ENCODE measurements around the gene FBXW9. TPM values are rescaled to one million over a fixed set of nuclear protein-coding genes. Genes with fewer than 3 reads are reported as not detected.

The FBXW9 gene
- total RNA-seq (17.2 and 32.7 TPM in 2 replicates), polyA plus RNA-seq (25.6 and 29.6 TPM in 2 replicates)

GRCh38 chr19:12696366-12697335 lies at the start of gene FBXW9:
TSS of gene FBXW9 (minus strand) at chr19:12696631. CDS start at chr19:12696581, 50 bp downstream.
- no peak for TF ChIP-seq CTCF (IDR thresholded peaks at IDR 0.05; ENCODE audit: low read depth, low read length)
- peak; percentile 93 to 97 for DNase-seq (ENCODE audit: low read depth in 1 of 2, low spot score in 1 of 2)
- no peaks in the 10 kb centered on the region for H3K27me3 ChIP-seq

GRCh38 chr19:12745166-12745897 lies 48.9 kb upstream of the FBXW9 start:
- no peak overlapping the region for H3K4me3 ChIP-seq
- no peak for TF ChIP-seq CTCF (IDR thresholded peaks at IDR 0.05; ENCODE audit: low read depth, low read length)
- no peaks in the 10 kb centered on the region for H3K9me3 ChIP-seq (ENCODE audit: low read depth)
- peak in 1 of 2 donors; percentile 36 for DNase-seq (ENCODE audit: low read depth in 1 of 2, low spot score in 1 of 2)
- H3K27ac ChIP-seq = no peak overlapping the region
- no peaks in the 10 kb centered on the region for H3K4me1 ChIP-seq (ENCODE audit: low read depth)
- H3K36me3 ChIP-seq = peaks cover 9% of the 10 kb centered on the region
- H3K27me3 ChIP-seq = peaks cover 10% of the 10 kb centered on the region

More at GRCh38 chr19:12696366-12697335, at the start of gene FBXW9:
- H3K36me3 ChIP-seq = peaks cover 9% of the 10 kb centered on the region
- no peaks in the 10 kb centered on the region for H3K4me1 ChIP-seq (ENCODE audit: low read depth)
- H3K27ac ChIP-seq = peak within 1 kb of the TSS; percentile 85
- H3K9me3 ChIP-seq (ENCODE audit: low read depth) = no peaks in the 10 kb centered on the region
- peak within 1 kb of the TSS; percentile 72 for H3K4me3 ChIP-seq

GRCh38 chr19:12737835-12738351 lies 41.5 kb upstream of the FBXW9 start:
- Histone ChIP-seq H3K4me3 (peak overlapping the region; percentile 76), H3K36me3 (peaks cover 6% of the 10 kb centered on the region), H3K27ac (peak overlapping the region; percentile 95), H3K27me3 (no peaks in the 10 kb centered on the region), H3K9me3 (ENCODE audit: low read depth) (no peaks in the 10 kb centered on the region), H3K4me1 (ENCODE audit: low read depth) (peaks cover 5% of the 10 kb centered on the region)
- no peak for DNase-seq (ENCODE audit: low read depth in 1 of 2, low spot score in 1 of 2)
- TF ChIP-seq CTCF (IDR thresholded peaks at IDR 0.05; ENCODE audit: low read depth, low read length) = no peak

GRCh38 chr19:12736995-12737834 lies 40.8 kb upstream of the FBXW9 start, which contains the start of gene GET3:
TSS of gene GET3 (plus strand) at chr19:12737497. CDS start at chr19:12737506, 9 bp downstream.
- Histone ChIP-seq H3K36me3 (peaks cover 6% of the 10 kb centered on the region), H3K4me3 (peak within 1 kb of the TSS; percentile 76), H3K9me3 (ENCODE audit: low read depth) (no peaks in the 10 kb centered on the region), H3K27me3 (no peaks in the 10 kb centered on the region), H3K27ac (peak within 1 kb of the TSS; percentile 95), H3K4me1 (ENCODE audit: low read depth) (peaks cover 6% of the 10 kb centered on the region)
- DNase-seq (ENCODE audit: low read depth in 1 of 2, low spot score in 1 of 2) = peak; percentile 84 to 100
- no peak for TF ChIP-seq CTCF (IDR thresholded peaks at IDR 0.05; ENCODE audit: low read depth, low read length)

Data from cardiac muscle cell (in vitro differentiated cells and primary cell).